ENCODE results near the gene DOHH.
A peak's percentile ranks its signal among the peaks of the same experiment; 100 is the strongest.
"Not testable (repeated sequence)": the region's sequence is repeated elsewhere in the genome, so short reads cannot be mapped to it uniquely, and the experiment has no call there.

DOHH gene

GRCh38 chr19:3456925-3457527 lies 43.4 kb downstream of the DOHH start:
- no peak for DNase-seq

GRCh38 chr19:3455960-3456601 lies 44.4 kb downstream of the DOHH start:
- no peak for DNase-seq

- no peak for DNase-seq
These were observed 45.0 kb downstream of the DOHH start for GRCh38 chr19:3455393-3455955.

- DNase-seq, result no peak
These were observed 45.6 kb downstream of the DOHH start for GRCh38 chr19:3454656-3455392.

DNA sequence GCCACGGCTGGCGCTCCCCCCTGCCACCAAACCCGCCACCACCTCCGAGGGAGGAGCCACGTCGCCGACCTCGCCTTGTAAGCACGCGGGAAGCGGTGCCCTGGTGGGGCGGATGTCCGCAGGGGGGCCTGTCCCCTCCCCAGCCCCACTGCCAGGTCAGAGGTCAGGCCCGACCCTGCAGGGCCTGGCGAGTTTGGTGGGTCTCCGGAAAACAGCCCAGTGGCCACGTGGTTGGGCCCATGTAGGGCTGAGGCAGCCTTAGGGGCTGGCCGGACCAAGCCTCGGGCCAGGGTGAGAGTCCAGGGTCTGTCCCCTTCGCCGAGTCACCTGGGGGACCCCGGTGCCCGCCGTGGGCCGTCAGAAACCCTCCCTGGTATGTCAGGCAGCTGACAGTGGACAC lies 46.6 kb downstream of the DOHH start:
- DNase-seq, result no peak

DNA sequence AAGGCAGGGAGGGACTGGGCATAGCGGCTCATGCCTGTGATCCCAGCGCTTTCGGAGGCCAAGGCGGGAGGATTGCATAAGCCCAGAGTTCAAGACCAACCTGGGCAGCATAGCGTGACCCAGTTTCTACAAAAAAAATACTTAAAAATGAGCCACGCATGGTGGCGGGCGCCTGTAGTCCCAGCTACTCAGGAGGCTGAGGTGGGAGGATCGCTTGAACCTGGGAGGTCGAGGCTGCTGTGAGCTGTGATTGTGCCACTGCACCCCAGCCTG lies 47.6 kb downstream of the DOHH start:
- not testable (repeated sequence) for DNase-seq

GRCh38 chr19:3452171-3452941 lies 48.1 kb downstream of the DOHH start:
- DNase-seq, result no peak

- no peak for DNase-seq
These were observed 49.0 kb downstream of the DOHH start for GRCh38 chr19:3451451-3451866.

DNA sequence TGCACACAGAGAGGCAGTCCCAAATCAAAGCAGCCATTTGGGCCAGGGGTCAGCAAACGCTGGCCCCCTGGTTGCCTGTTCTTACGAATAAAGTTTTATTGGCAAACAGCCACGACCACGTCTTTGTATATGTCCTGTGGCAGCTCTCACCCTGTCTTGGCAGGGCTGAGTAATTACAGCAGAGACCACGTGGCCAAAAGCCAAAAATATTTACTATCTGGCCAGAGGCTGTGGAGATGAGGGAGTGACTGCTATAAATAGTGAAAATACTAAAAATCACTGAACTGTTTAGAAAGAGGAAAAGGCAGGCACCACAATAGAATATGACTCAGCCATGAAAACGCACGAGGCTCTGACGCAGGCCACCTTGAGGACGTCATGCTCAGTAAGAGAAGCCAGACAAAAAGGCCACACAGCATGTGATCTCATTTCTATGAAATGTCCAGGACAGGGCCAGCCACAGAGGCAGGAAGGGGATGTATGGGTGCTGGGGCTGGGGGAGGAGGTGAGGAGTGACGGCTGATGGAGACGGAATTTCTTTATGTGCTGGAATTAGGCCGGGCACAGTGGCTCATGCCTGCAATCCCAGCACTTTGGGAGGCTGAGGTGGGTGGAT lies 49.6 kb downstream of the DOHH start:
- DNase-seq, result peak; percentile 76

- no peak for DNase-seq
These were observed 51.7 kb downstream of the DOHH start for GRCh38 chr19:3448616-3449334.

GRCh38 chr19:3446657-3447056 lies 53.8 kb downstream of the DOHH start:
- not testable (repeated sequence) for DNase-seq

DNA sequence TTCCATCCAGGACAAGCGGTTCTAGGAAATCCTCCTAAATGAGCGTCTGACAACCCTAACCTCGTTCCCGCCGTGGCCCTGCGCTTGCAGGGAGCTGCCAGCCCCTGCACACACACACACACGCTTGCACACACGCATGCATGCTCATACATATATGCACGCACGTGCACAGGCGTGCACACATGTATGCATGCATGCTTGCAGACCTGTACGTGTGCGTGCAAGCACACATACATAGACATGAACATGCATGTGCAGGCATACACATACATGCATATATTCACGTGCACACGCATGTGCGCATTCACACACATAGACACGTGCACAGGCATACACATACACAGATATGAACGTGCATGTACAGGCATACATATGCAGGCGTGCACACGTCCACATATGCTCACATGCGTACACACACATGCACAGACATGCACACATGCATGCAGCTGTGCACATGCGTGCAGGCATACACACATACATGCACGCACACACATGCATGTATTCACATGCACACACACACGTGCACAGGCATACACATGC lies 55.7 kb downstream of the DOHH start:
- DNase-seq, result no peak

GRCh38 chr19:3443840-3444694 lies 56.4 kb downstream of the DOHH start:
- DNase-seq, result peak; percentile 46

- no peak for DNase-seq
These were observed 57.9 kb downstream of the DOHH start for GRCh38 chr19:3442487-3443071.

DNA sequence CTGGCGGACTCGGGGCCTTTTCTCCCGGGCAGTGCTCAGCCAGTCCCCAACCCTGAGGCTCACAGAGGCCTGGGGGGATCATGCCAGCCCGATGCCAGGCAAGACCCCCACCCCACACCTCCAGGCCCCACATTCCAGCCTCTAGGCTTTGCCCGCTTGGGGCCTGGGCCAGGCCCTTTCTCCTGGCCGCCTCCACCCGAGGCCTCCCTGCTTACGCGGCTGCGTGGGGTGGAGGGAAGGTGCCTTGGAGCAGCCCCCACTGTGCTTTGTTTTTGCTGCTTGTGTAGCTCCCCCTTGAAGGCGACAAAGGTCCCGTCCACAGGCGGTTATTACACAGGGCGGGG lies 58.5 kb downstream of the DOHH start:
- DNase-seq, result no peak

DNA sequence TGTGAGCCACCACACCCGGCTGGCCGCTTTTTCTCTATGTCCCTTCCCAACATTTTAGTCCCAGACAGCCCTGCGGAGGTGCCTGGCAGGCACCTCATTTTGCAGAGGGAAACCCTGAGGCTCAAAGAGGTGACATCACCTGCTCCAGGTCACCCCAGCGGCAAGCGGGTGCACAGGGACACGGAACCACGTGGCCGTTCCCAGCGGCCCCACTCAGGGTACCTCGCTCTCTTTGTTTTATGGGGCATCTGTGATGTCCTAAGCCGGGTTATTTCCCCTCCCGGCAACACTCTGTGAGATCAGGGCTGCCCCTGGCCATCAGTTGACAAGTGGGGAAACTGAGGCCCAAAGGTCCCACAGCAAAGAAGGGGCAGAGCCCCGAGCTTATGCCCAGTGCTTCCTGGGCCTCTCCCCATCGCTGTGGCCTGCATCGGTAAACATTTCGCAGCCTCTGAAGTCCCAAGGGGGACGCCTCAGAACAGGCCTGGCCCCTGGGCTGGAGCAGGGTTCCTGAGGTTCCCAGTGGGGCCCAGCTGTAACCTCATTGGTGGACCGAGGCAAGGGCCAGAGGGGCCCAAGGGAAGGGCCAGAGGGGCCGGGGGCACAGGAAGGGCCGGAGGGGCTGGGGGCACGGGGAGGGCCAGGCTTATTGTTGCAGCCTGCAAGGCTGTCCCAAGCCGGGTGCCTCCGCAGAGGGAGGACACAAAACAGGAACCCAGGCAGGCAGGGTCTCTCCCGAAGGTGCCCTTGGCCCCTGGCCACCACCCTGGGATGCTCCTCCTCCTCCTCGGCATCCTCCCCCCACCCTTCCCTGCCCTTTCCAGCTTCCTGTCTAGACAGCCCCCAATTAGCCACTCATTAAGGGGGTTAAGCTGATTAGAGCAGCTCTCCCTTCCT lies 59.1 kb downstream of the DOHH start:
- no peak for DNase-seq

Data from hematopoietic multipotent progenitor cell treated with erythropoietin and hydrocortisone succinate and interleukin-3 and kit ligand, for 4 days (in vitro differentiated cells).